ENCODE data around the gene PLBD2.

Gene PLBD2

DNA sequence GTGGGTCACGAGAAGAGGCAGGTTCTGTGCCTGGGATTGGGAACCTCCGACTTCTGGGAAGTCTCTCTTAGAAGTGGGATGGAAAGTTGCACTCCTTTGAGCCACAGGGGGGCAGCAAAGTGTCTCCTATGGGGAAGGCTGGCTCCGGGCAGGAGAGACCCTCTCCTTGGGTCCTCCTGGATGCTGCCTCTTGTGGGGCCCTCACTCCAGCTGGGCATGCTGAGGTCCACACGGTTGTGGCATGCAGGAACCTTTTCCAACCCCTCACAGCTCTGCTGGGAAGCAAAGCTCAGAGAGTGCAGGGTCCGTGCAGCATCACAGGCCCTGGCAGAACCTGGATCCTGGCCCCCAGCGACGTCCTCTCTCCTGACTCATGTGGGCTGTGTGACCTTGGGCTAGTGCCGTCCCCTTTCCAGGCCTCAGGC lies 81.2 kb downstream of the PLBD2 start:
- FAIRE-seq (no peak), DNase-seq (ENCODE audit: low spot score) (peak; percentile 17)

DNA sequence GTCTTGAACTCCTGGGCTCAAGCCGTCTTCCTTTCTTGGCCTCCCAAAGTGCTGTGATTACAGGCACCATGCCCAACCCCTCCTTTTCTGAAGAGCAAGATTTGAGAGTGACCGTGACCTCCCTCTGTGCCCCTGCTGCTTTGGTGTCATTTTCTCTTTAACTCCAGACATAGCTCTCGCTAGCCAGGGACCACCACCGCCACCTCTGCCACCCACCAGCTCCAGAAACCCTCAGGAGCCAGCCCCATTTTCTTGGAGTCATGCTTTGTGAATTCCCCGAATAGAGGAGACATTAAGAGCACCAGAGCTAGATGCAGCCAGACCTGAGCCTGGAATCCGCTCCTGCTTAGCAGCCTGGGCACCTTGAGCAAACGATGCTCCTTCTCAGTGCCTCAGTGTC lies 81.9 kb downstream of the PLBD2 start:
- FAIRE-seq (no peak), DNase-seq (ENCODE audit: low spot score) (no peak)
